ENCODE results near the gene CRACR2A.

The CRACR2A gene

DNA sequence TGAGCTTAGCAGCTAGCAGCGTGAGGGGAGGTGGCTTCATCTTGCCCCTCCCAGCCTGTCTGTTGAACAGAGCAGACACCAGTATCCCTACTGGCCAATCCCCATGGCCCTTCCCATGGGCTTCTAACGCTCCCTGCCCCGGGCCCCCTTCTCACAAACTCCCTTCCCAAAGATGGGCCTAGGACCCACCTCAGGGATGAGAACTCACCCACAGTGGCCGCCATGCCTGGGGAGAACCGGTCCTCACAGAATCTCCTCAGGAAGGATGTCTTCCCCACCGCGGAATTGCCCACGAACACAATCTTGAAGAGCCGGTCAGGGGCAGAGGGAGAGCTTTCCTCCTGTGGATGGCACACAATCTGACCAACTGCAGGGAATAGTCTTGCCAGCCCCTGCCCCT is 119.5 kb downstream of the CRACR2A start:
- TF ChIP-seq, protein P1, sequence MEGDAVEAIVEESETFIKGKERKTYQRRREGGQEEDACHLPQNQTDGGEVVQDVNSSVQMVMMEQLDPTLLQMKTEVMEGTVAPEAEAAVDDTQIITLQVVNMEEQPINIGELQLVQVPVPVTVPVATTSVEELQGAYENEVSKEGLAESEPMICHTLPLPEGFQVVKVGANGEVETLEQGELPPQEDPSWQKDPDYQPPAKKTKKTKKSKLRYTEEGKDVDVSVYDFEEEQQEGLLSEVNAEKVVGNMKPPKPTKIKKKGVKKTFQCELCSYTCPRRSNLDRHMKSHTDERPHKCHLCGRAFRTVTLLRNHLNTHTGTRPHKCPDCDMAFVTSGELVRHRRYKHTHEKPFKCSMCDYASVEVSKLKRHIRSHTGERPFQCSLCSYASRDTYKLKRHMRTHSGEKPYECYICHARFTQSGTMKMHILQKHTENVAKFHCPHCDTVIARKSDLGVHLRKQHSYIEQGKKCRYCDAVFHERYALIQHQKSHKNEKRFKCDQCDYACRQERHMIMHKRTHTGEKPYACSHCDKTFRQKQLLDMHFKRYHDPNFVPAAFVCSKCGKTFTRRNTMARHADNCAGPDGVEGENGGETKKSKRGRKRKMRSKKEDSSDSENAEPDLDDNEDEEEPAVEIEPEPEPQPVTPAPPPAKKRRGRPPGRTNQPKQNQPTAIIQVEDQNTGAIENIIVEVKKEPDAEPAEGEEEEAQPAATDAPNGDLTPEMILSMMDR (IDR thresholded peaks at IDR 0.05; ENCODE audit: unreplicated experiment in 3 of 3): no peak
- Mint-ChIP-seq H3K4me3 (no peak overlapping the region), H3K4me1 (peaks cover 8% of the 10 kb centered on the region), H3K27me3 (ENCODE audit: low read depth) (peaks cover 30% of the 10 kb centered on the region), H3K27ac (no peak overlapping the region), H3K36me3 (ENCODE audit: low read depth) (no peaks in the 10 kb centered on the region), H3K9me3 (no peaks in the 10 kb centered on the region)

DNA sequence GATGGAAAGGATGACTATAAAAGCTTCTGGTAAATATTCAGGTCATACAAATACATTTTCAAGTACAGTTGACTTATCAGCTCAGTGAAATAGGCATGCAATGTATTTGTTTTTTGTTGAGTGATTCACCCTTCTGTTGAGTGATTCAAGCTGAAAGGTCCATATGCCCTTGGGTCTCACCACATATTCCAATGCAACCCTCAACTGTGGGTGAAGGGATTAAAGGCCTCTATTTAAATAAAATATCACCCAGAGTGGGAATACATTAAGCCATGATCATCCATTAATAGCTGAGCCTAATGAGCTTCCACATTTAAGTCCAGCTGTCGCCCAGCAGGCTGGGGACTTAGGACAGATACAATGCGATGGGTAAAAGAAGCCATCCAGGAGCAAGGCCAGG is 120.2 kb downstream of the CRACR2A start:
- H3K36me3 Mint-ChIP-seq (ENCODE audit: low read depth): no peaks in the 10 kb centered on the region
- no peak overlapping the region for H3K4me3 Mint-ChIP-seq
- no peak overlapping the region for H3K27ac Mint-ChIP-seq
- peaks cover 8% of the 10 kb centered on the region for H3K4me1 Mint-ChIP-seq
- TF ChIP-seq, protein P1 (IDR thresholded peaks at IDR 0.05; ENCODE audit: unreplicated experiment in 3 of 3): no peak
- no peaks in the 10 kb centered on the region for H3K9me3 Mint-ChIP-seq
- peaks cover 27% of the 10 kb centered on the region for H3K27me3 Mint-ChIP-seq (ENCODE audit: low read depth)

DNA sequence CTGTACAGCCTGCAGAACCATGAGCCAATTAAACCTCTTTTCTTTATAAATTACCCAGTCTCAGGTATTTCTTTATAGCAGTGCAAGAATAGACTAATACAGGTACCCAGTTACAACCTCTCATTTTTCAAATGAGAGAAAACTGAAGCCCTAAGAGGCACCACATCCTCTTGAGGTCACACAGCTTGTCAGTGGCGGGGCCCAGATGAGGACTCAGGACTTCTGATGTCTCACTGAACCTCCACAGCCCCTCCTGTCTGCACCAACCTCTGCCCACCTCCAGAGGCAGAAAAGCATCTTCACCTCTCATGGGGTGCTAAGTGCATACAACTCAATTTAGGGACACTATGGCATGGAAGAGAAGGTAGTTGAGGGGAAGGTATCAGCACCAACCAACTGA is 120.7 kb downstream of the CRACR2A start:
- Mint-ChIP-seq H3K27ac (no peak overlapping the region), H3K9me3 (no peaks in the 10 kb centered on the region), H3K4me1 (peaks cover 8% of the 10 kb centered on the region), H3K36me3 (ENCODE audit: low read depth) (no peaks in the 10 kb centered on the region), H3K27me3 (ENCODE audit: low read depth) (peaks cover 27% of the 10 kb centered on the region), H3K4me3 (no peak overlapping the region)
- TF ChIP-seq, protein P1 (IDR thresholded peaks at IDR 0.05; ENCODE audit: unreplicated experiment in 3 of 3): no peak

DNA sequence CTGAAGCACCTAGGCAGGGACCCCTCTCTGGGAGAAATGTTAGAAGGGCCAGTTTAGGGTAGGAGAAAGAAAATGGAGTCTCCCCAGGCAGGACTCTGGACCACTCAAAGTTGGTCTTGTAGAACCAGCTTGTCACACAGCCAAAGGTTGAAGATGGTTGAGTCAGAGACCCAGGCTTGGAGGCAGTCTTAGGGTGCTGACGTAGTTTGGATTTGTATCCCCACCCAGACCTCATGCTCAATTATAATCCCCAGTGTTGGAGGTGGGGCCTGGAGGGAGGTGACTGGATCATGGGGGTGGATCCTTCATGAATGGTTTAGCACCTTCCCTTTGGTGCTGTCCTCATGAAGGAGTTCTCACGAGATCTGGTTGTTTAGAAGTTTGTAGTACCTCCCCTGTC is 121.2 kb downstream of the CRACR2A start:
- Mint-ChIP-seq H3K27me3 (ENCODE audit: low read depth) (peaks cover 27% of the 10 kb centered on the region), H3K4me3 (no peak overlapping the region), H3K27ac (no peak overlapping the region), H3K9me3 (no peaks in the 10 kb centered on the region), H3K4me1 (peaks cover 8% of the 10 kb centered on the region), H3K36me3 (ENCODE audit: low read depth) (no peaks in the 10 kb centered on the region)
- TF ChIP-seq, protein P1 (IDR thresholded peaks at IDR 0.05; ENCODE audit: unreplicated experiment in 3 of 3): no peak

DNA sequence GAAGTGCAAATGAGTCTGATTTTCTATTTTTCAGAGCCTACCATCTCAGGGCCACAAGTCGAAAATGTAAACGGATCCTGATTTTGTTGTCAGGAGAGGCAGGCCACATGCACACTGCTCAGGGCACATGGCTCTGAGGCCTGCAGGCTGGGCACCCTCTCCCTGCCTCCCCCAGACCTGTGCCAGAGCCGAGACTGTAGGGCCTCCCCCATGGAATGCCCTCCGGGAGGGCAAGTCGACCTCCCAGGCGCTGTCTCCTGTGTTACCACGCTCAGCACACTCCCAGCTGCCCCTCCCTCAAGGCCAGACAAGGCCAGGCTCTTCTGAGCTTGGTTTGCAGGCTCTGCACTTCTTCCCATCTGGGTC is 121.7 kb downstream of the CRACR2A start:
- TF ChIP-seq, protein P1 (IDR thresholded peaks at IDR 0.05; ENCODE audit: unreplicated experiment in 3 of 3): no peak
- H3K36me3 Mint-ChIP-seq (ENCODE audit: low read depth): no peaks in the 10 kb centered on the region
- H3K27ac Mint-ChIP-seq: no peak overlapping the region
- peaks cover 8% of the 10 kb centered on the region for H3K4me1 Mint-ChIP-seq
- H3K9me3 Mint-ChIP-seq: no peaks in the 10 kb centered on the region
- peaks cover 23% of the 10 kb centered on the region for H3K27me3 Mint-ChIP-seq (ENCODE audit: low read depth)
- no peak overlapping the region for H3K4me3 Mint-ChIP-seq

DNA sequence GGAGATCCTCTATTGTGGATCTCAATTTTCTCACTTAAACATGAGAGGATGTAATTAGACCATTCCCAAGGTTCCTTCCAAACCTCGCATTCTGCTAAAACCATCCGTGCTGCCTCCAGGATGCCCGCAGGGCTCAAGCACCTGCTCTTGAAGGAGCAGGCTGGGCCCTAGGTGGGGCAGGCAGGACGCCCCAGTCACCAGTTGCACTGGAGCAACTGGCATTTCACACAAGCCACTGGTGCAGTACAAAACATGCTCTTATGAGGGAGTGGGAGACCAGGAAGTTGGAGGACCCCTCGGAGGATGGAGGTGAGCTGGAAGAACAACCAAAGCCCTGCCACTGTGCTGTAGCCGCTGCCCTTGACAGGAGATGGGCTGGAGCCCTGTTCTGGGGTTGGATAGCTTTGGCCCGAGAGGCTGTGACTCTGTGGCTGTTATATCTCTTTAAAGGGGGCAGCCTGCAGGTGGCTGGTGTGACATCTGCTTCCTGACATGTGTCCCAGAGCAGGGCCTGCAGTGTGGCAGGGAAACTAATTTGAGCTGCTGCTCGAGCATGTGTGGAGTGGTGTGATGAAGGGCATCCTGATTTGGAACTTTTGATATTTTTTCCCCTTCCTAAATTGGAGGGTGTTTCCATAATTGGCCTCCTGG is 122.2 kb downstream of the CRACR2A start:
- TF ChIP-seq, protein P1 (IDR thresholded peaks at IDR 0.05; ENCODE audit: unreplicated experiment in 3 of 3): no peak
- peaks cover 23% of the 10 kb centered on the region for H3K27me3 Mint-ChIP-seq (ENCODE audit: low read depth)
- H3K4me3 Mint-ChIP-seq: no peak overlapping the region
- no peaks in the 10 kb centered on the region for H3K9me3 Mint-ChIP-seq
- no peak overlapping the region for H3K27ac Mint-ChIP-seq
- H3K36me3 Mint-ChIP-seq (ENCODE audit: low read depth): no peaks in the 10 kb centered on the region
- H3K4me1 Mint-ChIP-seq: peaks cover 8% of the 10 kb centered on the region
